Activated CD4-positive, alpha-beta T cell treated with anti-CD3 and anti-CD28 coated beads, Interleukin-2, amount 50 U/mL, for 24 hours (primary cell): Measurements from ENCODE around the gene FOXN4.

Experiments used
- DNase-seq, 2 donors: peaks; one replicate each; pipeline ENCODE4 v3.0.0-alpha.2; 2020; ENCODE audit warnings: low read depth in 1 of 2, low spot score in 1 of 2

The FOXN4 gene

GRCh38 chr12:109259545-109259895 is 49.6 kb downstream of the FOXN4 start:
- DNase-seq: no peak

DNA sequence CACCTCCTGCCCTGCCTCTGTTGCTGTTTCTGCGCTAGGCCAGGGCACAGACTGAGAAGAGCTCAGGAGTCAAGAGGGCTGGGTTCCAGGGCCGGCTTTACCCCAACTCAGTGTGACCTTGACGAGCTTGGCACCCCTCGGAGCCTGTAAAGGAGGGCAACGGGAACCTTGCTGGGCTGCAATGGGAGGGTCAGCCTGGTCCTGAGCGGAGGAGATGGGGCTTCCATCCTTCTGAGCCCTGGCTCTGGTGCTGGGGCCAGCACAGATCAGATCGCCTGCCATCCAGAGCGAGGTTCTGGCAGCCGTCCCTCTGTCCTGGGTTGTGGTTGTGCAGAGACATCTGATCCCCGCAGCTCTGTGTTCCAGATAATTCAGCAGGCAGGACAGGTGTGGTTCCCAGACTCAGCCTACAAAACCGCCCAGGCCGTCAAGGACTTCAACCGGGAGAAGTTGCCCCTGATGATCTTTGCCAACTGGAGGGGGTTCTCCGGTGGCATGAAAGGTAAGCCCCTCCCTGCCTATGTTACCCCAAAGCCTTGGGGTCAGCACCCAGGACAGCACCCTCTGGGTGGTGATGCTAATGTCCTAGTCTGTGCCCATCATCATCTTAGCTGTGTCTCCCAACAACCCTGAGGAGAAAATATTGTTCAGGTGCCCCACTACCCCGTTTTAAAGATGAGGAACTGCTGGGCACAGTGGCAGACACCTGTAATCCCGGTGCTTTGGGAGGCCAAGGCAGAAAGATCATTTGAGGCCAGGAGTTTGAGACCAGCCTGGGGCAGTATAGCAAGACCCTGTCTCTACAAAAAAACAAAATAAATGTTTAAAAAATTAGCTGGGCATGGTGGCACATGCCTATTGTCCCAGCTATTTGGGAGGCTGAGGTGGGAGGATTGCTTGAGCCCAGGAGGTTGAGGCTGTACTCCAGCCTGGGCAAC is 50.2 kb downstream of the FOXN4 start:
- DNase-seq: no peak

DNA sequence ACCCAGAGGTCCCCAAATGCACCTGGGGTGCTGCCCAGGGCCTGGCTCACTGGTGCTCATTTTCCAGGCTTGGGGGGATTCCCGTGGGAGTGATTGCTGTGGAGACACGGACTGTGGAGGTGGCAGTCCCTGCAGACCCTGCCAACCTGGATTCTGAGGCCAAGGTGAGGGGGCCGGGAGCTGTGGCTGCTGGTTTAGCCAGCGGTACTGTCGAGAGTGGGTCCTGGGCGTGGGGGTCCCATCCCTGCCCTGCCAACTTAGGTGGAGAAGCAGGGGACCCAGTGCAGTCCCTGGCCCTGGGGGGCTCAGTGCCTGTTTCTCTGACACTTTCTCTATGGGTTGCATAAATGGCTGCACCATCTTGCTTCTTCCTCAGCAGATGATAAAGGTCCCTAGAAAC is 50.9 kb downstream of the FOXN4 start:
- DNase-seq: no peak

DNA sequence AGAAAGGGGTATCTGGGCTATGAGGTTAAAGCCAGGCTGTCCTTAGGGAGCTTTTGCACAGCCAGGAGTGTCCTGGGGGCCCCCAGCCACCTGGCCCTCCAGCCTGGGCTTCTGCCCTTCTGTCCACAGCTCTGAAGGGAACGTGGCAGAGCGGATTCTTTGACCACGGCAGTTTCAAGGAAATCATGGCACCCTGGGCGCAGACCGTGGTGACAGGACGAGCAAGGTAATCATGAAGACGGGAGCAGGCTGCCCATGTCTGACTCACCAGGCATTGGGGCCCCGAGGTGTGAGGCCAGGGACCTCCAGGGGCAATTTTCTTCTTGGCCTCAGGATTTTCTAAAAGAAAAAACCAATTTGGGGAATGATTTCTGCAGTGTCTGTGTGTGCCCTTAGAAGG is 53.1 kb downstream of the FOXN4 start:
- DNase-seq: no peak

DNA sequence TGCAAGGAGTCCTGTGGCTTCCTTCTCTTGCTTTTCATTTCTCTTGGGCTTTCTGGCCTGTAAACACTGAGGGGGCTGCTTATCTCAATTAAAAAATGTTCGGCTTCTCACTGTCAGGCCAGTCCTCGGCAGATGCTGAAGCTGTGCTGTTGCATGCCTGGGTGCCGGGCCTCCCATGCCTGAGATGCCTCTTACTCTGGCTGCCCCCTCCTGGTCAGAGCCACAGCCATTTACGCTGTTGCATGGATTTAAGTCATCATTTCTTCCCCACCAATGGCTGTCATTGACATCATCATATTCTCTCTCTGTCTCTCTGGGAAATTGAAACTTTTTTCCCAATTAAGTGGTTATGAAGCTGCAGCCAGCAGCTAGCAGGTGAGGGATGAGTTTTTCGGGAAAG is 53.7 kb downstream of the FOXN4 start:
- no peak for DNase-seq

GRCh38 chr12:109253913-109254544 is 55.1 kb downstream of the FOXN4 start:
- DNase-seq: no peak

GRCh38 chr12:109252799-109253198 is 56.3 kb downstream of the FOXN4 start:
- DNase-seq: no peak

GRCh38 chr12:109250523-109250922 is 58.6 kb downstream of the FOXN4 start:
- DNase-seq: no peak

DNA sequence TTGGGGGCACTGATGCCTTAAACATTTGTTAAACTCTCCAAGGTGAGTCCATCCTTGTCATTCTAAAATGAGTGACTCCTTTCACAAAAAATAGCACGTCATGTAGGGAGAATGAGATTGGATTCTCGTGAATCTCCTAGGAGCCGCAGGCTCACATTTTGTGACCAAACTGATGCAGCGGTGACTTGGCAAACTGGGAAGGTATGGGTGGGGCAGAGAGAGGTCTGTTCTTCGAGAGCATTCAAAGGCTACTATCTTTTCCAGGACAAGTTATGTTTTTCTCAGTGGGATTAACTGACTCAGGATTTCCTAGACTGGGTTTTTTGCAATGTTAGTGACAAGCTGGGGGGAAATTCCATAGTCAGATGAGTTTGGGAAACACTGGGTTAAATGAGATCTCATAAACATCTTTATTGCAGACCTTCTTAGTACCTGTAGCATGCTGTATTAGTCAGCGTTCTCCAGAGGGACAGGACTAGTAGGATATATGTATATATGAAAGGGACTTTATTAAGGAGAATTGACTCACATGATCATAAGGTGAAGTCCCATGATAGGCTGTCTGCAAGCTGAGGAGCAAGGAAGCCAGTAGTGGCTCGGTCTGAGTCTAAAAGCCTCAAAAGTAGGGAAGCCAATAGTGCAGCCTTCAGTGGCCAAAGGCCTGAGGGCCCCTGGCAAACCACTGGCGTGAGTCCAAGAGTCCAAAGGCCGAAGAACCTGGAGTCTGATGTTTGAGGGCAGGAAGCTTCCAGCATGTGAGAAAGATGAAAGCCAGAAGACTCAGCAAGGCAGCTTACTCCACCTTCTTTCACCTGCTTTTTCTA is 61.0 kb downstream of the FOXN4 start:
- no peak for DNase-seq

DNA sequence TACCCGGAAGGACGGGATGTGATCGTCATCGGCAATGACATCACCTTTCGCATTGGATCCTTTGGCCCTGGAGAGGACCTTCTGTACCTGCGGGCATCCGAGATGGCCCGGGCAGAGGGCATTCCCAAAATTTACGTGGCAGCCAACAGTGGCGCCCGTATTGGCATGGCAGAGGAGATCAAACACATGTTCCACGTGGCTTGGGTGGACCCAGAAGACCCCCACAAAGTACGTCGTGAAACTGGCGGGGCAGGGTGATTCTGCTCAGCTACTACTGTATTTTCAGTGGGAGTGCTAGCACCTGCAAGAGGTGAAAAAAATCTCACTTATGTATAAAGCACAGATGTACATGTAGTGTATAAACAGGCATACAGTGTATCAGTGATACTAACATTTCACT is 62.9 kb downstream of the FOXN4 start:
- DNase-seq: no peak

DNA sequence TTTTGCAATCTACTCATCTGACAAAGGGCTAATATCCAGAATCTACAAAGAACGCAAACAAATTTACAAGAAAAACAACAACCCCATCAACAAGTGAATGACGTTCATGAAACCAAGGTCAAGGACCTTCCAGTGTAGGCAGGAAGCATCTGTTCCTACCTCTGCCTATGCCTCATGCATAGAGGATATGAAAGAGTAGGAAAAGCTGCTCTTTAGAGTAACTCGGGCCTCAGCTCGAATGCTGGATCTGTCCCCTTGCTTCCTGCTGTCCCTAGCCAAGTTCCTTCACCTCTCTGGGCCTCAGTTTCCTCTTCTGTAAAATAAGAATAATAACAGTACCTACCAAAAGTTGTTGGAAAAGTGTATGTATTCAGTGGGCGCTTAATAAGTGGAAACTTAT is 65.0 kb downstream of the FOXN4 start:
- DNase-seq: no peak

GRCh38 chr12:109241936-109242335 is 67.1 kb downstream of the FOXN4 start:
- DNase-seq: no peak

- no peak for DNase-seq
Measured at GRCh38 chr12:109240365-109240764, 68.7 kb downstream of the FOXN4 start.

- DNase-seq: no peak
Measured at GRCh38 chr12:109239691-109240090, 69.4 kb downstream of the FOXN4 start.

DNA sequence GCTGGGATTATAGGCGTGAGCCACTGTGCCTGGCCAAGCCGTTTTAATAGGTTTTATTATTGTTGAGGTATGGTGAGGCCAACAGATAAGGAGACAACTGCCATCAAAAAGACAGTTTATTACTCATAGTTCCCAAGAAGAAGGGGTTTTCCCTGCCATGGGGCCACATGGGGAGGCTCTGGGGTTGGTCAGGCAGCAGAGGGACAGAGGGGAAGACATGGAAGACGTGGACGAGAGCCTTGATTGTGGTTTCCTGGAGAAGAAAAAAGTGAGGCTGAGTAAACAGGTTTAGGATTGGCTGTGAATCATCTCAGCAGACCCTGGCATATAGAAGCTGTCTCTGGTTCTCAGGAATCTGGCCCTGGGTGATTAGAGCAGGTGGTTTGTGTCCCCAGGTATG is 69.9 kb downstream of the FOXN4 start:
- no peak for DNase-seq

DNA sequence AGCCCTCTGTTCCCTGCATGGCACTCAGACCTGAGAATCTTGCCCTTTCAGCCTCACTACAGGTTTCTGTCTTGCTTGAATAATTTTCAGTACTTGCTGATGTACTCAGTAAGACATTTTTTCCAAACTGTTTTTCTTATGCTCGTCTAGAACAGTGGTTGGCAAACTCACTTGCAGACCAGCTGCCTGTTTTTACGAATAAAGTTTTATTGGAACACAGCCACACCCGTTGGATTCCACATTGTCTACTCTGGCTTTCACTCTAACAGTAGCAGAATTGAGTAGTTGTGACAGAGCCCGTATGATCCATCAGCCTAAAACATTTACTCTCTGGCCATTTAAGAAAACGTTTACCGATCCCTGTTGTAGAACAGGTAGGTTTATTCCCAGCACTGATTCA is 72.8 kb downstream of the FOXN4 start:
- no peak for DNase-seq

- no peak for DNase-seq
Measured at GRCh38 chr12:109234012-109234411, 75.1 kb downstream of the FOXN4 start.

DNA sequence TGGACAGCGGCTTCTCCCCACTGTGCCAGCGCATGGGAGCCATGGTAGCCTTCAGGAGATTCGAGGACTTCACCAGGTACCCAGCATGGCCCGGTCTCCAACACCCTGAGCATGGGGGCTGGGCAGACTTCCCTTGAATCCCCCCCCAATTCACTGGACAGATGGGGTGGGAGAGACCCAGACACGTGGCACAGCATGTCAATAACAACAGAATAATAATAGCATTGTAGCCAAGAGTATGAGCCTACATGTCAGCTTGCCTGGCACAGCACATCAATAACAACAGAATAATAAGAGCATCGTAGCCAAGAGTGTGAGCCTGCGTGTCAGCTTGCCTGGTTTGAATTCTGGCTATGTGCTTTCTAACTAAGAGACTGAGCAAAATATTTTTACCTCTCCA is 76.4 kb downstream of the FOXN4 start:
- DNase-seq: no peak

GRCh38 chr12:109230193-109230592 is 78.9 kb downstream of the FOXN4 start:
- no peak for DNase-seq

- no peak for DNase-seq
Measured at GRCh38 chr12:109228664-109229063, 80.4 kb downstream of the FOXN4 start.
